HK-2 (cell line): ENCODE measurements around the gene SMPD2.

ENCODE experiments used
- DNase-seq: peaks from one replicate; pipeline ENCODE4 v3.0.0-alpha.2; 2018; ENCODE audit not compliant: unreplicated experiment

Gene SMPD2

GRCh38 chr6:109440331-109441068 is at the start of gene SMPD2, which contains the start of gene PPIL6:
TSS of gene SMPD2 (plus strand) at chr6:109440724. CDS start at chr6:109441122, 398 bp downstream.
TSS of gene PPIL6 (minus strand) at chr6:109440628. CDS start at chr6:109440590, 38 bp downstream.
- DNase-seq = peak; percentile 90

GRCh38 chr6:109393157-109393885 is 47.2 kb upstream of the SMPD2 start:
- DNase-seq = no peak

GRCh38 chr6:109393886-109394281 is 46.6 kb upstream of the SMPD2 start:
- peak; percentile 9 for DNase-seq

- no peak for DNase-seq
Measured at GRCh38 chr6:109396046-109396718, 44.3 kb upstream of the SMPD2 start.

GRCh38 chr6:109397020-109397419 is 43.5 kb upstream of the SMPD2 start:
- no peak for DNase-seq

GRCh38 chr6:109406196-109406595 is 34.3 kb upstream of the SMPD2 start:
- no peak for DNase-seq

- DNase-seq = no peak
Measured at GRCh38 chr6:109411034-109411433, 29.5 kb upstream of the SMPD2 start.

GRCh38 chr6:109417646-109418045 is 22.9 kb upstream of the SMPD2 start:
- DNase-seq = no peak

GRCh38 chr6:109420751-109421150 is 19.8 kb upstream of the SMPD2 start:
- DNase-seq = peak; percentile 44

- no peak for DNase-seq
Measured at GRCh38 chr6:109421184-109421583, 19.3 kb upstream of the SMPD2 start.

- no peak for DNase-seq
Measured at GRCh38 chr6:109424946-109425345, 15.6 kb upstream of the SMPD2 start.

GRCh38 chr6:109428889-109429477 is 11.5 kb upstream of the SMPD2 start:
- no peak for DNase-seq

GRCh38 chr6:109429496-109429895 is 11.0 kb upstream of the SMPD2 start:
- DNase-seq = no peak

GRCh38 chr6:109434456-109434855 is 6.1 kb upstream of the SMPD2 start:
- DNase-seq = no peak

- no peak for DNase-seq
Measured at GRCh38 chr6:109436041-109436440, 4.5 kb upstream of the SMPD2 start.

- DNase-seq = peak; percentile 64
Measured at GRCh38 chr6:109441069-109441816, 719 bp downstream of the SMPD2 start.

- DNase-seq = no peak
Measured at GRCh38 chr6:109442393-109442924, 1.9 kb downstream of the SMPD2 start.

- DNase-seq = no peak
Measured at GRCh38 chr6:109443425-109443950, 3.0 kb downstream of the SMPD2 start.

- no peak for DNase-seq
Measured at GRCh38 chr6:109445382-109445781, 4.9 kb downstream of the SMPD2 start.

GRCh38 chr6:109446072-109446471 is 5.5 kb downstream of the SMPD2 start:
- no peak for DNase-seq

- DNase-seq = no peak
Measured at GRCh38 chr6:109446541-109446940, 6.0 kb downstream of the SMPD2 start.
